Measurements from ENCODE around the gene TYMP.
A peak's percentile ranks its signal among the peaks of the same experiment; 100 is the strongest.

TYMP gene, protein sequence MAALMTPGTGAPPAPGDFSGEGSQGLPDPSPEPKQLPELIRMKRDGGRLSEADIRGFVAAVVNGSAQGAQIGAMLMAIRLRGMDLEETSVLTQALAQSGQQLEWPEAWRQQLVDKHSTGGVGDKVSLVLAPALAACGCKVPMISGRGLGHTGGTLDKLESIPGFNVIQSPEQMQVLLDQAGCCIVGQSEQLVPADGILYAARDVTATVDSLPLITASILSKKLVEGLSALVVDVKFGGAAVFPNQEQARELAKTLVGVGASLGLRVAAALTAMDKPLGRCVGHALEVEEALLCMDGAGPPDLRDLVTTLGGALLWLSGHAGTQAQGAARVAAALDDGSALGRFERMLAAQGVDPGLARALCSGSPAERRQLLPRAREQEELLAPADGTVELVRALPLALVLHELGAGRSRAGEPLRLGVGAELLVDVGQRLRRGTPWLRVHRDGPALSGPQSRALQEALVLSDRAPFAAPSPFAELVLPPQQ

GRCh38 chr22:50529897-50530579 is at the start of gene TYMP:
TSS of gene TYMP (minus strand) at chr22:50530012. CDS start at chr22:50529709, 303 bp downstream.
- no peak for DNase-seq

- no peak for DNase-seq
These were observed 49.0 kb upstream of the TYMP start for GRCh38 chr22:50578776-50579310.

GRCh38 chr22:50577987-50578775 is 48.4 kb upstream of the TYMP start, which contains the start of gene CPT1B:
TSS of gene CPT1B (minus strand) at chr22:50578427. CDS start at chr22:50577915, 512 bp downstream.
- no peak for DNase-seq

- DNase-seq, result no peak
These were observed 47.8 kb upstream of the TYMP start for GRCh38 chr22:50577697-50577986.

GRCh38 chr22:50576806-50577696 is 47.2 kb upstream of the TYMP start:
- DNase-seq, result no peak

GRCh38 chr22:50576070-50576469 is 46.3 kb upstream of the TYMP start:
- peak; percentile 7 for DNase-seq

- no peak for DNase-seq
These were observed 45.7 kb upstream of the TYMP start for GRCh38 chr22:50575426-50575941.

GRCh38 chr22:50574383-50574755 is 44.6 kb upstream of the TYMP start:
- no peak for DNase-seq

GRCh38 chr22:50573491-50574382 is 43.9 kb upstream of the TYMP start:
- DNase-seq, result no peak

DNA sequence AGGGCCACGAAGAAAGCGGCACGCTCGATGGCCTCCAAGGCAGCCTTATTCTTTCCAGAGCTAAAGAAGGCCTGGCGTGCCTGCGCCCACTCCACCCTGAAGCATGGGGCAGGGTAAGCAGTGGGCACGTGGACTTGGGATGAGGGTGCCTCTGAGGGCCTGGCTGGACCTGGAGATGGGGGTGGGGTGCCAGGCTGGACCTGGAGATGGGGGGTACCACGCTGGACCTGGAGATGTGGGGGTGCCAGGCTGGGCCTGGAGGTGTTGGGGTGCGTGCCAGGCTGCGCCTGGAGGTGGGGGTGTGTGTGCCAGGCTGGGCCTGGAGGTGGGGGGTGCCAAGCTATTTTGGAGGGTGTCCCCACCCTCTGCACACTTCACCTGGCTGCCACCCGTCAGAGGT is 43.2 kb upstream of the TYMP start:
- DNase-seq, result no peak

DNA sequence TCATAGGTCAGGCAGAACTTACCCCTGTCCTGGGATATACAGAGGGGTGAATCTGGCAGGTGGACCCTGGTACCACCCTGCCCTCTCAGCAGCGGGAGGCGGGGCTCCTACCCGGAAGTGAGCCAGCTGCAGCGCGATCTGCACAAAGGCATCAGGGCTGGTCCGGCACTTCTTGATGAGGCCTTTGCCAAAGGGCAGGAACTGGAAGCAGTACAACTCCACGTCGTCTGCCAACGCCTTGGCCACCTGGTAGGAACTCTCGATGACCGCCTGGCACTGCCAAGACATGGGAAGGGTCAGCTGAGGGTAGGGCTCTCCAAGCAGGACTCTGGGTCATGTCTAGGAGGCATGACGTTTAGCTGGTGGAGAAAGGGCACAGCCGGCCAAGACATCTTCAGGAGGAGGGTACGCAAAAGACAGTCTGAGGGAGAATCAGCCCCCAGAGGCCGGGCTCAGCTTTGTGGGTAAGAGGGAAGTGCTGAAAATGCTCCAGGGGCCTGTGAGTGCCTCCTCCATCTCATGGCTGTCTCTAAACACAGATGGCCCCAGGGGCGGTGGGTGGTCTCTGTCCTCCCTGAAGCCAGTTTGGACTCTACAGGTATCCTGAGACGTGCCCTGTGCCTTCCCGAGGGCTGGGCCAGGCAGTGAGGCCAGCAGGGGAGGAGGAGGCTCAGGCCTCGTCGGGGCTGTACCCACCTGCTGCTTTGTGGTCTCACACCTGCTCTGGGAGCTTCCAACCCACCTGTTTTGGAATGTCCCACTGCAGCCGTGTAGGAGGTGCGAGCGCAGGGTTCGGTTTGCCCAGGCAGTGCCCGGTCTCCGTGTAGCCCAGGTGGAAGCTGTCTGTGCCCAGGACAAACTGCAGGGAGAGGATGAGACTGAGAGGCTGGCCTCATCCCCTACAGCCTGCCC is 41.7 kb upstream of the TYMP start:
- DNase-seq, result no peak

DNA sequence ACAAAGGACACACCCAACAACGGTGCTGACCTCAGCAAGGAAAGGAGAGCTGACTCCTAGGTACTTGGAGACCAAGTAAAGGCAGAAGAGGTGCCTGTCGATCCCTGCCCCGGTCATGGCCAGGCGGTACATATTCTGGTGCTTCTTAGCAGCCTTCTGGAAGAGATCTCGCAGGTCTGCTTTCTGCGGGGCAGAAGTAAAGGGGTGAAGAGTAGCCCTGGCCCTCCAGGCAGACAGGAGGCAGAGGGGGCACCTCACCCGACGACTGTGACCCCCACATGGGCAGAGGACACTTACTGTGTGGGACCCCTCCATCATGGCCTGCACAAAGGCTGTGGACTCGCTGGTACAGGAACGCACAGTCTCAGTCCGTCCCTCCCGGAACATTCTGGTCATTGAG is 41.0 kb upstream of the TYMP start:
- DNase-seq, result no peak

- DNase-seq, result no peak
These were observed 40.2 kb upstream of the TYMP start for GRCh38 chr22:50569896-50570535.

DNA sequence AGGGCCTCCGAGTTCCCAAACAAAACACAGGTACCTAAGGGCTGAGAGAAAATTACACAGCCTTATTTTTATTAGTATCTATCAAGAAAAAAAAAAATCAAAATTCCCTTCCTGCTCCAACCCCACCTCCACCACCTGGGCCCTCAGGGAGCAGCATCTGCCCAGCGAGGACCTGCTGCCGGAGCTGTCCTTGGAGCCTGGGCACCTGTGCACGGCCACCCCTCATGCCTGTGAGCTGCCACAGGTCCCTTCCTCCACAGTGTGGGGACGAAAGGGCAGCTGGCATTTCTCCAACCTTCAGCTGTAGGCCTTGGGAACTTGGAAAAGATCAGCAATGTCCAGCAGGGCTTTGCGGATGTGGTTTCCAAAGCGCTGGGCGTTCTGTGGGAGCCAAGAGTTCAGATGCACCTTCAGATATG is 39.2 kb upstream of the TYMP start:
- DNase-seq, result no peak

DNA sequence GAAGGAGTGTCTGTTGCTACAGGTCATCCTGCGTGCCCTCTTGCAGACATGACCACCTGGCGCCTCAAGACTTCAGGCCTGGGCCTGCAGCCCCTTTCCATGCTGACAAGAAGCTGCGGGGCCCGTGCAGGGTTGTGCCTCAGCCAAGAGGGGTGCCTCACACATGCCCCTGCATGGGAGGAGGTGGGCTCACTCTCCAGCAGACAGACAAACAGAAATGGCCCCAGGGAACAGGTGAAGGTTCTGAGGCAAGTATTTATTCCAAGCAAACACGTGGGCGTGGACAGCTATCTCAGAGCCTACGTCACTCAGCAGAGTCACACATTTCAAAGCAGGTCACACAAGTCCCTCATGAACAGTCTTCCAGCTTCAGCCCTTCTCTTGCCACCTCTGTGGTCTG is 38.8 kb upstream of the TYMP start:
- no peak for DNase-seq

DNA sequence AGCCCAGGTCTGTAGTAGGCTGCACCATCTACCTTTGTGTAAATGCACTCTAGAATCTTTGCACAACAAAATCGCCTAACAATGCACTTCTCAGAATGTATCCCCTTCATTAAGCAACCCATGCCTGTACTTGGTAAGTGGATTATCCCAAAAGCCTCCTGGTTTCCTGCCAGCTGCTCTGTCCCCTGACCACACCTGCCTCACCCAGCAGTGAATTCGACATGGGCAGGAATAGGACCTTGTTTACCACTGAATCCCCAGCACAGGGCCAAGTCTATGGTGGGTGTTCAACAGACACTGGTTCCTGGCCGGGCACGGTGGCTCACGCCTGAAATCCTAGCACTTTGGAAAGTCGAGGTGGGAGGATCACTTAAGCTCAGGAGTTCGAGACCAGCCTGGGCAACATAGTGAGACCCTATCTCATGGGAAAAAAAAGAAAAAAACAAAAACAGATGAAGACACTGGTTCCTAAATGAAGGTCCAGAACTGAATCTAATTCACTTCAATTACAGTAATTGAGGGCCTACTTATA is 38.0 kb upstream of the TYMP start:
- no peak for DNase-seq

DNA sequence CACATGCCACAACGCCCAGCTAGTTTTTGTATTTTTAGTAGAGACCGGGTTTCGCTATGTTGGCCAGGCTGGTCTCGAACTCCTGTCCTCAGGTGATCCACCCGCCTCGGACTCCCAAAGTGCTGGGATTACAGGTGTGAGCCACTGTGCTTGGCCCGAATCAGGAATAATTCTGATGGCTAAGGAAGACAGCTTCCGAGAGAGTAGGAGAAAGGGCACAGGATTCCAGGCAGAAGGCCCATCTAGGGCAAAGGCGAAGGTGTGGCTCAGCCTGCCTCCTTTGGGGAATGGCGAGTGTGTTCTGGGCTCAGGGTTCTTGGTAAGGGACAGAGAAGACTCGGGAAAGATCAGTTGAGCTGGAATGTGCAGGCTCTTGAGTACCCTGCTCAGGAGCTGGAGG is 34.5 kb upstream of the TYMP start:
- no peak for DNase-seq

- DNase-seq, result no peak
These were observed 33.8 kb upstream of the TYMP start for GRCh38 chr22:50563413-50564160.
